ENCODE measurements around the gene SRSF3. TPM values are rescaled to one million over a fixed set of nuclear protein-coding genes. Genes with fewer than 3 reads are reported as not detected.

SRSF3 gene
- polyA plus RNA-seq, 1 donor from 2014 or later: 393 TPM

- Histone ChIP-seq H4K20me1 (ENCODE audit: insufficient read depth) (peaks cover 46% of the 10 kb centered on the region), H3K9me2 (ENCODE audit: insufficient read depth, low read length) (no peaks in the 10 kb centered on the region), H3K79me2 (replicated peaks; ENCODE audit: insufficient read depth, low read length) (peaks cover 56% of the 10 kb centered on the region), H3K27ac (ENCODE audit: low read length) (peak overlapping the region; percentile 99), H3K9ac (ENCODE audit: low read length) (peak overlapping the region; percentile 91), H3K4me3 (ENCODE audit: low read length) (peak overlapping the region; percentile 72), H3F3A (ENCODE audit: insufficient read depth, low read length, poor library complexity, severe bottlenecking) (peaks cover 11% of the 10 kb centered on the region), H3K4me2 (ENCODE audit: low read length) (no peak overlapping the region), H3K9me3 (ENCODE audit: low read length) (no peaks in the 10 kb centered on the region), H3K27me3 (ENCODE audit: insufficient read depth, low read depth, low read length) (no peaks in the 10 kb centered on the region), H3K36me3 (ENCODE audit: insufficient read depth, low read length) (peaks cover 29% of the 10 kb centered on the region), H2AFZ (ENCODE audit: low read depth, low read length) (peak overlapping the region; percentile 28)
- TF ChIP-seq RAD21 (conservative IDR thresholded peaks at IDR 0.05) (no peak), SMC3 (conservative IDR thresholded peaks at IDR 0.05; ENCODE audit: poor library complexity) (no peak), EP300 (conservative IDR thresholded peaks at IDR 0.05; ENCODE audit: poor library complexity, severe bottlenecking) (no peak), CTCF (IDR thresholded peaks at IDR 0.05; ENCODE audit: poor library complexity, severe bottlenecking) (no peak), POLR2AphosphoS5 (IDR thresholded peaks at IDR 0.05) (no peak), EZH2 (IDR thresholded peaks at IDR 0.05; ENCODE audit: borderline replicate concordance, insufficient read depth, low read length, poor library complexity, severe bottlenecking) (no peak), MXI1 (conservative IDR thresholded peaks at IDR 0.05; ENCODE audit: poor library complexity, severe bottlenecking) (no peak)
These were observed 868 bp downstream of the SRSF3 start for GRCh38 chr6:36594816-36595643.

GRCh38 chr6:36596356-36596755, 2.2 kb downstream of the SRSF3 start:
- Histone ChIP-seq H3K27me3 (ENCODE audit: insufficient read depth, low read depth, low read length) (no peaks in the 10 kb centered on the region), H3K27ac (ENCODE audit: low read length) (peak overlapping the region; percentile 99), H3K9ac (ENCODE audit: low read length) (peak overlapping the region; percentile 91), H2AFZ (ENCODE audit: low read depth, low read length) (no peak overlapping the region), H3K9me3 (ENCODE audit: low read length) (no peaks in the 10 kb centered on the region), H3K4me3 (ENCODE audit: low read length) (peak overlapping the region; percentile 72), H4K20me1 (ENCODE audit: insufficient read depth) (peaks cover 59% of the 10 kb centered on the region), H3K79me2 (replicated peaks; ENCODE audit: insufficient read depth, low read length) (peaks cover 70% of the 10 kb centered on the region), H3K9me2 (ENCODE audit: insufficient read depth, low read length) (no peaks in the 10 kb centered on the region), H3K4me2 (ENCODE audit: low read length) (peak overlapping the region; percentile 94), H3F3A (ENCODE audit: insufficient read depth, low read length, poor library complexity, severe bottlenecking) (peaks cover 14% of the 10 kb centered on the region), H3K36me3 (ENCODE audit: insufficient read depth, low read length) (peaks cover 41% of the 10 kb centered on the region)
- TF ChIP-seq MXI1 (conservative IDR thresholded peaks at IDR 0.05; ENCODE audit: poor library complexity, severe bottlenecking) (no peak), EP300 (conservative IDR thresholded peaks at IDR 0.05; ENCODE audit: poor library complexity, severe bottlenecking) (no peak), CTCF (IDR thresholded peaks at IDR 0.05; ENCODE audit: poor library complexity, severe bottlenecking) (no peak), POLR2AphosphoS5 (IDR thresholded peaks at IDR 0.05) (no peak), RAD21 (conservative IDR thresholded peaks at IDR 0.05) (no peak), REST (IDR thresholded peaks at IDR 0.05; ENCODE audit: borderline replicate concordance) (no peak), TAF1 (IDR thresholded peaks at IDR 0.05; ENCODE audit: low read depth) (no peak), SMC3 (conservative IDR thresholded peaks at IDR 0.05; ENCODE audit: poor library complexity) (no peak), EZH2 (IDR thresholded peaks at IDR 0.05; ENCODE audit: borderline replicate concordance, insufficient read depth, low read length, poor library complexity, severe bottlenecking) (no peak)
